ENCODE results near the gene TMEM175.
A peak's percentile ranks its signal among the peaks of the same experiment; 100 is the strongest.

TMEM175 gene

GRCh38 chr4:987624-988513, 55.6 kb downstream of the TMEM175 start:
- Histone ChIP-seq H2AFZ (ENCODE audit: low read length, unreplicated experiment) (peak overlapping the region; percentile 96), H3K4me1 (ENCODE audit: control insufficient read depth, insufficient read depth, low read length, unreplicated experiment) (peaks cover 27% of the 10 kb centered on the region), H3K36me3 (ENCODE audit: insufficient read depth, low read length) (no peaks in the 10 kb centered on the region), H3K4me3 (ENCODE audit: low read depth, low read length) (peak overlapping the region; percentile 90), H3K27ac (ENCODE audit: low read depth, low read length) (no peak overlapping the region), H3K79me2 (ENCODE audit: control insufficient read depth, insufficient read depth, low read length, unreplicated experiment) (peaks cover 4% of the 10 kb centered on the region), H3K27me3 (ENCODE audit: insufficient read depth, low read length) (no peaks in the 10 kb centered on the region)

- peaks cover 4% of the 10 kb centered on the region for H3K79me2 ChIP-seq (ENCODE audit: control insufficient read depth, insufficient read depth, low read length, unreplicated experiment)
- peaks cover 29% of the 10 kb centered on the region for H3K4me1 ChIP-seq (ENCODE audit: control insufficient read depth, insufficient read depth, low read length, unreplicated experiment)
- H3K36me3 ChIP-seq (ENCODE audit: insufficient read depth, low read length): no peaks in the 10 kb centered on the region
- H3K27me3 ChIP-seq (ENCODE audit: insufficient read depth, low read length): no peaks in the 10 kb centered on the region
- H3K4me3 ChIP-seq (ENCODE audit: low read depth, low read length): no peak overlapping the region
- H2AFZ ChIP-seq (ENCODE audit: low read length, unreplicated experiment): no peak overlapping the region
- H3K27ac ChIP-seq (ENCODE audit: low read depth, low read length): no peak overlapping the region
Observed at GRCh38 chr4:988726-989721, 56.8 kb downstream of the TMEM175 start.

DNA sequence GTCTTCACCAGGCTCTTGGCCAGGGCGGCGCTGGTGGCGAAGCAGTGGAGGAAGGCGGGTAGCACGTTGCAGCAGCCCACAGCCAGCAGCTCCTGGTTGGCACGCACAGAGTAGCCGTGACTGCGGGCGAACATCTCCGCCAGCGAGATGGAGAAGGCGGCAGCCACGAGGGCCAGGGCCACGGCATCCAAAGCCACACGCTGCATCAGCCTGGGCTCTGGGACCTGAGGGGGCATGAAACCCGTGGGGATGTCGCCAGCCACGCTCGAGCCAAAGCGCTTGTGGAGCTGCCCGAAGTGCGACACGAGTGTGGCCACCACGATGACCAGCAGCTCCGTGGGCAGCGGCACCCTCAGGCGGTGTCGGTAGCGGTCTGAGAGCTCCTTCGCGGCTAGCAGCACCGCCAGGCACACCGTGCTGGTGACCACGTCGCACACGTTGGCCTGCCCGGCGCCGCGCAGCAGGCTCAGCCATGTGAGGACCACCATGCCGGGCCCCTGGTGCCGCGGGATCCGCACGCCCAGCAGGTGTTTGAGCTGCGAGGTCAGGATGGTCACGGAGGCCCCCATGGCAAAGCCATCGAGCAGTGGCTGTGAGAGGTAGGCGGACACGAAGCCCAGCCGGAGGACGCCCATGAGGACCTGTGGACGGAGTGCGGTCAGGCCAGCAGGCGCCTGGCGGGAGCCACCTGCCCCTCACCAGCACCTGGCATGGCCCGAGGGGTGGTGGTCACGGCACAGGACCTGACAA, 57.6 kb downstream of the TMEM175 start:
- Histone ChIP-seq H3K4me3 (ENCODE audit: low read depth, low read length) (no peak overlapping the region), H3K27ac (ENCODE audit: low read depth, low read length) (no peak overlapping the region), H3K4me1 (ENCODE audit: control insufficient read depth, insufficient read depth, low read length, unreplicated experiment) (peaks cover 29% of the 10 kb centered on the region), H3K27me3 (ENCODE audit: insufficient read depth, low read length) (no peaks in the 10 kb centered on the region), H3K79me2 (ENCODE audit: control insufficient read depth, insufficient read depth, low read length, unreplicated experiment) (peaks cover 4% of the 10 kb centered on the region), H3K36me3 (ENCODE audit: insufficient read depth, low read length) (no peaks in the 10 kb centered on the region), H2AFZ (ENCODE audit: low read length, unreplicated experiment) (no peak overlapping the region)

GRCh38 chr4:990746-991367, 58.6 kb downstream of the TMEM175 start:
- Histone ChIP-seq H3K4me1 (ENCODE audit: control insufficient read depth, insufficient read depth, low read length, unreplicated experiment) (peaks cover 20% of the 10 kb centered on the region), H3K27ac (ENCODE audit: low read depth, low read length) (no peak overlapping the region), H3K4me3 (ENCODE audit: low read depth, low read length) (no peak overlapping the region), H3K27me3 (ENCODE audit: insufficient read depth, low read length) (no peaks in the 10 kb centered on the region), H2AFZ (ENCODE audit: low read length, unreplicated experiment) (no peak overlapping the region), H3K79me2 (ENCODE audit: control insufficient read depth, insufficient read depth, low read length, unreplicated experiment) (peaks cover 4% of the 10 kb centered on the region), H3K36me3 (ENCODE audit: insufficient read depth, low read length) (no peaks in the 10 kb centered on the region)

DNA sequence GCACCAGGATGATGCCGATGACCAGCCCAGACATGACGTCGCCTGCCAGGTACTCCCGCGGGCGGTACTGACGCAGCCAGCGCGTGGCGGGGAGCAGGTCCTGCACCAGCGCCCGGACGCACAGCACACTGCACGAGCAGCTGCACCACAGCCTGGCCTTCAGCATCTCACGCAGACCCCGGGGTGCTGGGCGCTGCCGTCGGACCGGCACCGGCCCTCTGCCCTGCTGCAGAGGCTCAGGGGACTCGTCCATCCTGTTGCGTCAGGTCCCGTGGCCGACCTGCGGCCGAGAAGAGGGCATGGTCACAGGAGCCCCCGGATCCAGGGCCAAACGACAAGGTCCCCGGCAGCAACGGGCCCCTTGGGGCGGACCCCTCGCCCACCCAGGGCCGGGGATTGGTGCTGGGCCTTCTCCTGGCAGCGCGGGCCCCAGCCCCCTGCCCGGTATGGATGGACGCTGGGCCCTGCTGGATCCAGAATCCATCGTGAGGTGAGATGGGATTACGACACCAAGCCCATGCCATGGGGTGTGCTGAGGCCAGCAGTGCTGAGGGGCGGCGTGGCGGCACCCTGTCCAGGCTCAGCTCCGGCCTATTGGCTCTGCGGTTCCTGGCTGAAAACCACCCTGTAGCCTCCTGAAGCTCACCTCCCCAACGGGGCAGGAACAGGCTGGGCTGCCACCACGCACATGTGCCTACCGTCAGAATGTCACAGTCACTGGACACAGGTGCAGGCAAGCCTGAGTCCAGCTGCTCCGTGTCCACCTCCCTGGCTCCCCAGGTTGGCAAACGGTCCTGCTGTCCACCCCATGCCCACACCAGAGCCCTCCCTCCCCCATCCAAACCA, 59.4 kb downstream of the TMEM175 start:
- Histone ChIP-seq H3K36me3 (ENCODE audit: insufficient read depth, low read length) (no peaks in the 10 kb centered on the region), H3K4me1 (ENCODE audit: control insufficient read depth, insufficient read depth, low read length, unreplicated experiment) (peaks cover 15% of the 10 kb centered on the region), H2AFZ (ENCODE audit: low read length, unreplicated experiment) (no peak overlapping the region), H3K79me2 (ENCODE audit: control insufficient read depth, insufficient read depth, low read length, unreplicated experiment) (peaks cover 4% of the 10 kb centered on the region), H3K27me3 (ENCODE audit: insufficient read depth, low read length) (peaks cover 2% of the 10 kb centered on the region; the same call in 1 of the 2 replicates), H3K27ac (ENCODE audit: low read depth, low read length) (no peak overlapping the region; the same call in 1 of the 2 replicates), H3K4me3 (ENCODE audit: low read depth, low read length) (no peak overlapping the region)

GRCh38 chr4:992297-993110, 60.2 kb downstream of the TMEM175 start:
- H3K4me3 ChIP-seq (ENCODE audit: low read depth, low read length): peak overlapping the region; percentile 60

DNA sequence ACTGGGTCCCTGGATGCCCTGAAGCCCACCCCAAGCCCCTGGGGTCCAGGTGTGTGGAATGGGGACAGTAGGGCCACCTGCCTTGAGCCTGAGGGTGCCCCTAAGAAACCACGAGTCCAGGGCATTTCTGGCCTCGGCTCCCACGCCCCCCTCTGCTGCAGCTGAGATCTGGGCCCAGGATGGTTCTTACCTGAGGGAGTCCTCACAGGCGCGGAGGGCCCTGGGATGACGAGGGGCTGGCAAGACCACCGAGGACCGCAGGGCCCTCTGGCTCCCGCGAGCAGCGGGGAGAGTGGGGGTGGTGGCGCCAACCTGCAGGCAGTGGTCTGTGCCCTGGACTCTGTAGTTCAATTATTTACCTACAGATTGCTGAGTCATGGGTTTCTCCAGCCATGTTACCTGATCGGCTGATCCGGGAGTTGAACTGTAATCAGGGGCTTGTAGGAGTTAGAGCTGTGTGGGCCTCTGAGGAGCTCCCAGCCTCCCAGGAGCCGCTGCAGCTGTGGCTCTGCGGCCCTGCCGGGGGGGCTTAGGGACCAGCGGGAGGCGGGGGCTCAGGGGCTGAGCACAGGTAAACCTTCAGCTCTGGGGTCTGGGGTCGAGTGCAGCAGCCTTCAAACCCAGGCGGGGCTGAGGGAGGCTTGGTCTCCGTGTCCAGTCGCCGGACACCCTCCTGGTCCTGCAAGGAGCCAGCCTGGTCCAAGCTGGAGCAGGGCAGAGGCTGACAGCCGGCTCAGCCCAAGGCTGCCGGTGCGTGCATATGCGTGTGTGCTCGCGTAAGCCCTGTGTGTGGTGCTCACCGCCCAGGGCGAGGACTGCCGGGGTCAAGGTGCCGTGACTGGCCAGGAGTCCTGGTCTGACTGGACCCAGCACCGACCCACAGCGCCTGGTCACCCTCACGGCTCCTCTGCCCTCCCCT, 61.1 kb downstream of the TMEM175 start, which contains the start of gene SLC26A1:
TSS of gene SLC26A1 (minus strand) at position 294 of the 919 bp plus-strand sequence. CDS start 1,701 bp downstream, outside the sequence.
- no peaks in the 10 kb centered on the region for H3K79me2 ChIP-seq (ENCODE audit: control insufficient read depth, insufficient read depth, low read length, unreplicated experiment)
- no peaks in the 10 kb centered on the region for H3K36me3 ChIP-seq (ENCODE audit: insufficient read depth, low read length)
- peaks cover 17% of the 10 kb centered on the region for H3K4me1 ChIP-seq (ENCODE audit: control insufficient read depth, insufficient read depth, low read length, unreplicated experiment)
- H2AFZ ChIP-seq (ENCODE audit: low read length, unreplicated experiment): no peak within 1 kb of the TSS
- peaks cover 17% of the 10 kb centered on the region for H3K27me3 ChIP-seq (ENCODE audit: insufficient read depth, low read length)
- no peak within 1 kb of the TSS; the same call in 1 of the 2 replicates for H3K27ac ChIP-seq (ENCODE audit: low read depth, low read length)
- H3K4me3 ChIP-seq (ENCODE audit: low read depth, low read length): peak within 1 kb of the TSS; percentile 60

More at GRCh38 chr4:992297-993110, 60.2 kb downstream of the TMEM175 start:
- peaks cover 4% of the 10 kb centered on the region for H3K79me2 ChIP-seq (ENCODE audit: control insufficient read depth, insufficient read depth, low read length, unreplicated experiment)
- no peaks in the 10 kb centered on the region for H3K36me3 ChIP-seq (ENCODE audit: insufficient read depth, low read length)
- peaks cover 8% of the 10 kb centered on the region for H3K27me3 ChIP-seq (ENCODE audit: insufficient read depth, low read length)
- no peak overlapping the region for H2AFZ ChIP-seq (ENCODE audit: low read length, unreplicated experiment)
- peaks cover 16% of the 10 kb centered on the region for H3K4me1 ChIP-seq (ENCODE audit: control insufficient read depth, insufficient read depth, low read length, unreplicated experiment)
- no peak overlapping the region; the same call in 1 of the 2 replicates for H3K27ac ChIP-seq (ENCODE audit: low read depth, low read length)

DNA sequence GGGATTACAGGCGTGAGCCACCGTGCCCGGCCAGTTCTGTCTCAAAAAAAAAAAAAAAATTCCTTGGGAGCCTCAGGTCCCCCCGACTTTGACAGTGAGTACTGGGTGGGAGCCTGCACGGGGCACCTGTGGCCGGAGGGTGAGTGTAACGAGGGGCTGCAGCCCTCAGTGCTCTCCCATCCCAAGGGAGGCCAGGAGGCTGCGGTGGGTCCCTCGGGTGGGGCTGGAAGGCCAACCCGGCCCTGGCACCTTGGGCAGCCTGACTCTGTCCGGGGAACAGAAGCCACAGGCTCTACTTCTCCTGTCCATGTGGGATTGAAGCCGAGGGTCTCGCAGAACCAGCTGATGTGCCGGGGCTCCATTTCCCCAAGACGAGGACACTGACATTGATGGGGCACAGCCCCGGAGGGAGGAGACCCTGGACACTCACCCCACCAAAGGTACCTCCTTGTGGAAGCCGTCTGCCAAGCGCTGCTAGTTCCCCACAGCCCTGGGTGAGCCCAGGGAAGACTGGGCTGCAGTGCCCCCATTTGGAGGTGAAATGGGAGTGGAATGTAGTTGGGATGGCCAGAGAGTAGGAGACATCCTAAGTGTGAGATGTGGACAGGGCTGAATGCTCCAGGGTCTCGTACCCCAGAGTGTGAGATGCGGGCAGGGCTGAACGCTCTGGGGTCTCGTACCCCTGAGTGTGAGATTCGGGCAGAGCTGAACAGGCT, 63.2 kb downstream of the TMEM175 start:
- H2AFZ ChIP-seq (ENCODE audit: low read length, unreplicated experiment): no peak overlapping the region
- H3K27ac ChIP-seq (ENCODE audit: low read depth, low read length): no peak overlapping the region
- H3K79me2 ChIP-seq (ENCODE audit: control insufficient read depth, insufficient read depth, low read length, unreplicated experiment): no peaks in the 10 kb centered on the region
- H3K4me3 ChIP-seq (ENCODE audit: low read depth, low read length): no peak overlapping the region
- peaks cover 17% of the 10 kb centered on the region for H3K4me1 ChIP-seq (ENCODE audit: control insufficient read depth, insufficient read depth, low read length, unreplicated experiment)
- peaks cover 21% of the 10 kb centered on the region for H3K27me3 ChIP-seq (ENCODE audit: insufficient read depth, low read length)
- H3K36me3 ChIP-seq (ENCODE audit: insufficient read depth, low read length): no peaks in the 10 kb centered on the region
